ENCODE measurements around the gene SLX1B. TPM values are rescaled to one million over a fixed set of nuclear protein-coding genes. Genes with fewer than 3 reads are reported as not detected.
A peak's percentile ranks its signal among the peaks of the same experiment; 100 is the strongest.
"Not testable (repeated sequence)": the region's sequence is repeated elsewhere in the genome, so short reads cannot be mapped to it uniquely, and the experiment has no call there.

Gene SLX1B
- total RNA-seq, 1 experiment from 2014 or later, result 48.3 TPM

DNA sequence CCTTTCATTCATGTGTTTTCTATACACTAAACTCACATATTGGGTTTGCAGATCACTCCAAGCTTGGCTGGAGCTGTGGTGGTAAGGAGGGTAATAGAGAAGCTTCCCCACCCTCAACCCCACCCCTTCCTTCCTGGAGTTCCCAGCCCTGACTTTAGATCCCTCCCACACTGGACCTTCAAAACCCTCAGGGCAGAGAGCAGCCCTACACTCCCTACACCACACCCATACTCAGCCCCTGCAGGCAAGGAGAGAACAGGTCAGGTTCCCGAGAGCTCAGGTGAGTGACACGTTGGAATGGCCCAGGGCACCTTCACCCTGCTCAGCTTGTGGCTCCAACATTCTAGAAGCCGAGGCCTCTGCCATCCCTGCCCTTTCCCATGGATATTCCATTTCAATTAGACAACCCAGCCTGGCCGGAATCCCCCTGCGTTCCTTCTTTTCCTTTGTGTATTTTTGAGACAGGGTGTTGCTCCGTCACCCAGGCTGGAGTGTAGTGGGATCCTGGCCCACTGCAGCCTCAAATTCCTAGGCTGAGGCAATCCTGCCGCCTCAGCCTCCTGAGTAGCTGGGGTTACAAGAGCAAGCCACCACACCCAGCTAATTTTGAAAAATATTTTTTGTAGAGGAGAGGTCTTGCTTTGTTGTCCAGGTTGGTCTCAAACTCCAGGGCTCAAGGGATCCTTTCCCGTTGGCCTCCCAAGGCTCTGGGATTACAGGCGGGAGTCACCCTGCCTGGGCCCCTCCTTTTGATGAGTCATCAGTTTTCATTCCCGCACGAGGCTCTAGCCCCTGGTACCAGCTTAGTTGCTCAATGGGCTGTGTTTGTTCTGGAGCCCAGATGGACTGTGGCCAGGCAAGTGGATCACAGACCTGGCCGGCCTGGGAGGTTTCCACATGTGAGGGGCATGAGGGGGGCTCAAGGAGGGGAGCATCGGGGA lies 5.6 kb downstream of the SLX1B start, which contains the start of gene SULT1A4:
Gene SULT1A4 (plus strand): TSS at position 208 of the 941 bp plus-strand sequence. CDS start 1,473 bp downstream, outside the sequence.
- in situ Hi-C loops (cut with HindIII; ENCODE audit: low pct_unique_long_range_greater_than_20kb, low sequenced_read_pairs); H3K9me3 ChIP-seq (ENCODE audit: control insufficient read depth, insufficient read depth, low read depth, low read length); H3K27ac ChIP-seq (ENCODE audit: low read length); H3K4me1 ChIP-seq (ENCODE audit: control insufficient read depth, insufficient read depth, low read length); intact Hi-C loops (cut with micrococcal nuclease; ENCODE audit: unreplicated experiment); H3K4me3 ChIP-seq (ENCODE audit: low read depth in 2 of 2, low read length in 2 of 2); BruUV-seq (replicated peaks); POLR2A ChIA-PET; DNase-seq (ENCODE audit: low read depth, low spot score); CTCF ChIA-PET; H3K36me3 ChIP-seq (ENCODE audit: control insufficient read depth, insufficient read depth, low read length); H3K27me3 ChIP-seq (ENCODE audit: control insufficient read depth, insufficient read depth, low read length): not testable (repeated sequence)
- peak; percentile 46 for ATAC-seq

GRCh38 chr16:29460647-29461030 lies 6.3 kb downstream of the SLX1B start:
- H3K27me3 ChIP-seq (ENCODE audit: control insufficient read depth, insufficient read depth, low read length); in situ Hi-C loops (cut with HindIII; ENCODE audit: low pct_unique_long_range_greater_than_20kb, low sequenced_read_pairs); CTCF ChIA-PET; H3K9me3 ChIP-seq (ENCODE audit: control insufficient read depth, insufficient read depth, low read depth, low read length); intact Hi-C loops (cut with micrococcal nuclease; ENCODE audit: unreplicated experiment); H3K36me3 ChIP-seq (ENCODE audit: control insufficient read depth, insufficient read depth, low read length); ATAC-seq; H3K4me3 ChIP-seq (ENCODE audit: low read depth in 2 of 2, low read length in 2 of 2); BruUV-seq (replicated peaks); H3K27ac ChIP-seq (ENCODE audit: low read length); POLR2A ChIA-PET; DNase-seq (ENCODE audit: low read depth, low spot score); H3K4me1 ChIP-seq (ENCODE audit: control insufficient read depth, insufficient read depth, low read length): not testable (repeated sequence)

DNA sequence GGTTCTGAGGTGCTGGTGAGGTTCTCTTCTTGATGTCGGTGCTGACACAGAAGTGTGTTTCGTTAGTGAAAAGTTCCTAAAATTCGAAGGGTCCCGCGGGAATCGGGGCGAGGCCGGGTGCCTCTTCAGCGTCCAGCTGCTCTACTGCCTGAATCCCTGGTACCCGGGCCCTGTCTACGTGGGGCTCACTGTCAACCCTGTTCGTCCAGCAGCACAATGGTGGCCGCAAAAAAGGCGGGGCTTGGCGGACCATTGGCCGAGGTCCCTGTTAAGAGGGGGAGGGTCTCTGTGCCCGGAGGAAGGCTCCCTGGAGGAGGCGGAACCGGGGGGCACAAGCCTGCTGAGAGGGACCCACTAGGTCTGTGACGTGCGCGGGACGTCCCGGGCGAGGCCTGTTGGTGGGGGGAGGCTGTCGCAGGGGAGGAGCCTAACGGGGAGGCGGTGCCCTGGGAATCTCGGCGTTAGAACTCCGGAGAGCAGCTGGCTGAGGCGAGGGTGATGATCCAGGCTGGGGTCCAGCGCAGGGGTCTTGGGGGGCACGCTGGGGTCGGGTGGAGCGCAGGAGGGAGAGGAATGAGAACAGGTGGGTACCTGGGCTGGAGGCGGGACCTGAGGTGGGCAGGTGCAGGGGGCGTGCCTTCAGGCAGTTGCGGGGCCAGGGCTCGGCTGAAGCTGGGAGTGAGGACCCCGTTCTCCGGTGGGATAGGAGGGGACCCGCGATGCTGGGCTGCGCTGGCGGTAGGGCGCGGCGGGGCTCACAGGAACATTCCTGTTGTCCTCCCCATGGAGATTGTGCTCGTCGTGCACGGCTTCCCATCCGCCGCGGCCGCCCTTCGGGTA lies 11.9 kb downstream of the SLX1B start:
- H3K4me1 ChIP-seq (ENCODE audit: control insufficient read depth, insufficient read depth, low read length); intact Hi-C loops (cut with micrococcal nuclease; ENCODE audit: unreplicated experiment); POLR2A ChIA-PET; H3K4me3 ChIP-seq (ENCODE audit: low read depth in 2 of 2, low read length in 2 of 2); H3K27me3 ChIP-seq (ENCODE audit: control insufficient read depth, insufficient read depth, low read length); H3K9me3 ChIP-seq (ENCODE audit: control insufficient read depth, insufficient read depth, low read depth, low read length); H3K27ac ChIP-seq (ENCODE audit: low read length); H3K36me3 ChIP-seq (ENCODE audit: control insufficient read depth, insufficient read depth, low read length); in situ Hi-C loops (cut with HindIII; ENCODE audit: low pct_unique_long_range_greater_than_20kb, low sequenced_read_pairs); CTCF ChIA-PET; DNase-seq (ENCODE audit: low read depth, low spot score); BruUV-seq (replicated peaks): not testable (repeated sequence)
- peak; percentile 67 for ATAC-seq

GRCh38 chr16:29466904-29467303 lies 12.6 kb downstream of the SLX1B start:
- H3K4me3 ChIP-seq (ENCODE audit: low read depth in 2 of 2, low read length in 2 of 2); H3K27me3 ChIP-seq (ENCODE audit: control insufficient read depth, insufficient read depth, low read length); CTCF ChIA-PET; in situ Hi-C loops (cut with HindIII; ENCODE audit: low pct_unique_long_range_greater_than_20kb, low sequenced_read_pairs); intact Hi-C loops (cut with micrococcal nuclease; ENCODE audit: unreplicated experiment); H3K4me1 ChIP-seq (ENCODE audit: control insufficient read depth, insufficient read depth, low read length); POLR2A ChIA-PET; BruUV-seq (replicated peaks); DNase-seq (ENCODE audit: low read depth, low spot score); H3K36me3 ChIP-seq (ENCODE audit: control insufficient read depth, insufficient read depth, low read length); H3K9me3 ChIP-seq (ENCODE audit: control insufficient read depth, insufficient read depth, low read depth, low read length); H3K27ac ChIP-seq (ENCODE audit: low read length): not testable (repeated sequence)
- ATAC-seq, result peak; percentile 59

DNA sequence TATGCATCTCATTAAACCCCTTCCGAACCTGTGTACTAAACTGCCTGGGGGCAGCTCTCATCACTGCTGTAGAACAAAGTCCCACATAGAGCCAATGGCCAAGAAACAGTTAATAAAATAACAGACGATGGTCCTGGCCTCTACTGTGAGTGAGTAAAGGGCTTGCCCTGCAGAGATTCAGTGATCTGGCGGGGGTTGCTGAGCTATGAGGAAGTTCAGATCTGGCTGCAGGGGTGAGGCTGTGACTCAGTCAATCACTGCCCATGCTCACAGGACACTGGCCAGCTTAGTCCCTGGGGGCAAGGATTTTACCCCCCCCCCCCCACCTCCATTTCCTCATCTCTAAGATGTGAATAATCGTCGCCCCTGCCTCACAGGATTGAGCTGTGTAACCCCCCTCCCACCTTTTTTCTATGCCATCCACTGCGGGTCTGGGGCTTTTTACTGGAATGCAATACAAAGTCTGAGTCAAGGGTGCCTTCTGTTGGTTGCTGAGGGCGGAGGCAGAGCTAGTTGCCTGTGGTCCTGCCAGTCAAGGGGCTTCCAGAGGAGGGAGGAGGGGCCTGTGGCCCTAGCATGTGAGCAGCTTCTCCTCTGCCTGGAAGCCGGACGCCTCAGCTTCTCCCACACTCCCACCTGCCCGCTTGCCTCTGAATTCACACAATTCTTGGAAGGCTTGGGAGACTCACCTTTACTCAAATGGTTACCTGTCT lies 13.5 kb downstream of the SLX1B start:
- H3K4me3 ChIP-seq (ENCODE audit: low read depth in 2 of 2, low read length in 2 of 2); H3K9me3 ChIP-seq (ENCODE audit: control insufficient read depth, insufficient read depth, low read depth, low read length); intact Hi-C loops (cut with micrococcal nuclease; ENCODE audit: unreplicated experiment); CTCF ChIA-PET; H3K27me3 ChIP-seq (ENCODE audit: control insufficient read depth, insufficient read depth, low read length); DNase-seq (ENCODE audit: low read depth, low spot score); H3K27ac ChIP-seq (ENCODE audit: low read length); H3K4me1 ChIP-seq (ENCODE audit: control insufficient read depth, insufficient read depth, low read length); BruUV-seq (replicated peaks); POLR2A ChIA-PET; H3K36me3 ChIP-seq (ENCODE audit: control insufficient read depth, insufficient read depth, low read length); in situ Hi-C loops (cut with HindIII; ENCODE audit: low pct_unique_long_range_greater_than_20kb, low sequenced_read_pairs): not testable (repeated sequence)
- peak; percentile 31; the same call in 1 of the 2 replicates for ATAC-seq

GRCh38 chr16:29469660-29470059 lies 15.3 kb downstream of the SLX1B start:
- peak; percentile 17; the same call in 1 of the 2 replicates for ATAC-seq
- H3K4me1 ChIP-seq (ENCODE audit: control insufficient read depth, insufficient read depth, low read length); H3K36me3 ChIP-seq (ENCODE audit: control insufficient read depth, insufficient read depth, low read length); DNase-seq (ENCODE audit: low read depth, low spot score); BruUV-seq (replicated peaks); H3K27ac ChIP-seq (ENCODE audit: low read length); H3K4me3 ChIP-seq (ENCODE audit: low read depth in 2 of 2, low read length in 2 of 2); in situ Hi-C loops (cut with HindIII; ENCODE audit: low pct_unique_long_range_greater_than_20kb, low sequenced_read_pairs); H3K27me3 ChIP-seq (ENCODE audit: control insufficient read depth, insufficient read depth, low read length); intact Hi-C loops (cut with micrococcal nuclease; ENCODE audit: unreplicated experiment); CTCF ChIA-PET; POLR2A ChIA-PET; H3K9me3 ChIP-seq (ENCODE audit: control insufficient read depth, insufficient read depth, low read depth, low read length): not testable (repeated sequence)

DNA sequence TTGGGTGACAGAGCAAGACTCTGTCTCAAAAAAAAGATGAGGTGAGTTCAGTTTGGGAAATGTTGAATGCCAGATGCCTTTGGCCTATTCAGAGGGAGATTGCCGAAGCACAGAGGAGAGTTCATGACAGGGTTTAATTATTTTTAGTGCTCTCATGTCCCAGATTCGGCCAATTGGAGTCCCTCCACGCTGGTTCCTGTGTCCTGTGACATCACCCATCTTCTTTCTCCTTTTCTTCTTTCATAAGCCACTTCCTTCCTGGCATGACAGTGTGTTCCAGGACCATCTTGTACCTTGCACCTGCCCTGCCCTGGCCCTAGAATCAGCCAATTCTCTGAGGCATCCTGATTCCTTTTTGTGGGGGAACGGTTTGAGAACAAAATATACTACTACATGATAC lies 17.7 kb downstream of the SLX1B start:
- CTCF ChIA-PET; in situ Hi-C loops (cut with HindIII; ENCODE audit: low pct_unique_long_range_greater_than_20kb, low sequenced_read_pairs); ATAC-seq: not testable (repeated sequence)

More for the DNA sequence above, 17.7 kb downstream of the SLX1B start:
- H3K36me3 ChIP-seq (ENCODE audit: control insufficient read depth, insufficient read depth, low read length); H3K27ac ChIP-seq (ENCODE audit: low read length); intact Hi-C loops (cut with micrococcal nuclease; ENCODE audit: unreplicated experiment); H3K9me3 ChIP-seq (ENCODE audit: control insufficient read depth, insufficient read depth, low read depth, low read length); POLR2A ChIA-PET; H3K4me1 ChIP-seq (ENCODE audit: control insufficient read depth, insufficient read depth, low read length); DNase-seq (ENCODE audit: low read depth, low spot score); H3K27me3 ChIP-seq (ENCODE audit: control insufficient read depth, insufficient read depth, low read length); H3K4me3 ChIP-seq (ENCODE audit: low read depth in 2 of 2, low read length in 2 of 2); BruUV-seq (replicated peaks): not testable (repeated sequence)

Measured in Panc1 (cell line).